Measurements from ENCODE around the gene OMP.
A peak's percentile ranks its signal among the peaks of the same experiment; 100 is the strongest.

The OMP gene

DNA sequence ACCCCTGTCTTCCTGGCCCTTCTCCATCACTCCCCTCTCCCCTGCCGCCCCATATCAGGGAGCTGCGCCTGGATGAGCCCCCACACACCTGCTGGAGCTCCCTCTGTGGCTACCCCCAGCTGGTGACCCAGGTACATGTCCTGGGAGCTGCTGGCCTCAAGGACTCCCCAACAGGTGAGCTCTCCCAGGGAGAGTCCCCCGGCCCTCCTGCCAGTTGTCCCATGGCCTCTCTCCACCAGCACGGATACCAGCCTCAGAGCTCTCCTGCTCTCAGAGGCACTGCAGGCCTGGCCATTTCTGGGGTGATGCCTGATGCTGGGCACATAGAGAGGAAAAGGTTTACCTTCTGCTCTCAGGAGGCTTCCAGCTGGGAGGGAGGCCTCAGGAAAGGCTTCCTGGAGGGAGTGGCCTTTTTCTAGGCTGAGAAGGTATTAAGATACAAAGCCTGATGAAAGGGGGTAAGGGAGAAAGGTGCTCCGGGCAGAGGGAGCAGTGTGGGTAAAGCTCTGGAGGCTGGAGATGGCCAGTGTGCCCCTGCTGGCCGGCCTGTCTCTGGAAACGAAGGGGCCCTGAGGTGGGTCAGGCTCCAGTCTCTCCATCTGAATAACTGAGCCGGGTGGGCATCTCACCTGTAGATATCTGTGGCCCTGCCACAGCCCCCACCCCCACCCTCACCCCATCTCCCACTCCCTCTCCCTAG, 19.4 kb downstream of the OMP start:
- Mint-ChIP-seq H3K27me3 (peaks cover 4 to 10% of the 10 kb centered on the region in 2 donors), H3K4me3 (no peak overlapping the region), H3K27ac (no peak overlapping the region), H3K36me3 (ENCODE audit: insufficient read depth) (no peaks in the 10 kb centered on the region), H3K9me3 (no peaks in the 10 kb centered on the region), H3K4me1 (ENCODE audit: low read depth in 2 of 2) (peaks cover 3 to 10% of the 10 kb centered on the region in 2 donors)
- ATAC-seq (replicated peaks), result no peak
- DNase-seq, result no peak

DNA sequence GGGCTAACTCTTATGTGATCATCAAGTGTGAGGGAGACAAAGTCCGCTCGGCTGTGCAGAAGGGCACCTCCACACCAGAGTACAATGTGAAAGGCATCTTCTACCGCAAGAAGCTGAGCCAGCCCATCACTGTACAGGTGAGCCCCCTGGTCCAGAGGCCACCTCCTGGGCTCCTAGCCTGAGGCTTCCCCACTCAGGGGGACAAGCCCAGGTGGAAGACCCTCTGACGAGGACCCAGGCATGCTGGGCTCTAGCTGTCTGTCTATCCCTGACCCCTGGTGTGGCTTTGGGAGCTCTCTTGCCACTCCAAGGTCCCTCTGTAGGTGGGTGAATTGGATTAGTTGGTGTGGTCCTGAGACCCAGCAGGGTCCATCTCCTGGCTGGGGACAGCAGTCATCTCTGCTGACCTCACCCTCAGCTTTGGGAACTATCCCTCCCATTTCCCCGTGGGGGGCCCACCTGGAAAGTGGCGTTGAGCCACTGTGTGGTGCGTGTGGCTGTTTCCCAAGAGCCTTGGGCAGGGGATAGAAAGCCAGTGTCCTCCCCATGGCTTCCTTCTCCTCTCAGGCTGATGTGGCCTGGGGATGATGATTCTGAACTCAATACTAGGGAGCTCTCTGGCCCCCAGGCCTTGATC, 20.1 kb downstream of the OMP start:
- Mint-ChIP-seq H3K4me3 (no peak overlapping the region), H3K9me3 (no peaks in the 10 kb centered on the region), H3K36me3 (ENCODE audit: insufficient read depth) (no peaks in the 10 kb centered on the region), H3K27ac (no peak overlapping the region), H3K27me3 (peaks cover 4 to 16% of the 10 kb centered on the region in 2 donors), H3K4me1 (ENCODE audit: low read depth in 2 of 2) (peaks cover 10 to 15% of the 10 kb centered on the region in 2 donors)
- no peak for ATAC-seq (replicated peaks)
- no peak for DNase-seq

DNA sequence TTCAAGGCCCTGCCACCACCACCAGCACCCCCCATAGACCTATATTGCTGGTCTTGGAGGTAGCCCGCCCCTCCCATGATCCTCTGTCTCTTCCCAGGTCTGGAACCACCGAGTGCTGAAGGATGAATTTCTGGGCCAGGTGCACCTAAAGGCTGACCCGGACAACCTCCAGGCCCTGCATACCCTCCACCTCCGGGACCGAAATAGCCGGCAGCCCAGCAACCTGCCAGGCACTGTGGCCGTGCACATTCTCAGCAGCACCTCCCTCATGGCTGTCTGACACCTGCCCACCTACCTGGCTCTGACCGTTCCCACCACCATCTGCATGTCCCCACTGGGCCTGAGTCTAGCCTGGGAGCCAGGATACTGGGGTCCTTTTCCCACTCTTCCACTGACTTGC, 21.0 kb downstream of the OMP start:
- Mint-ChIP-seq H3K4me3 (no peak overlapping the region), H3K27me3 (peaks cover 4 to 21% of the 10 kb centered on the region in 2 donors), H3K36me3 (ENCODE audit: insufficient read depth) (no peaks in the 10 kb centered on the region), H3K27ac (no peak overlapping the region), H3K4me1 (ENCODE audit: low read depth in 2 of 2) (peaks cover 10 to 19% of the 10 kb centered on the region in 2 donors), H3K9me3 (no peaks in the 10 kb centered on the region)
- DNase-seq (no peak), ATAC-seq (replicated peaks) (no peak)

DNA sequence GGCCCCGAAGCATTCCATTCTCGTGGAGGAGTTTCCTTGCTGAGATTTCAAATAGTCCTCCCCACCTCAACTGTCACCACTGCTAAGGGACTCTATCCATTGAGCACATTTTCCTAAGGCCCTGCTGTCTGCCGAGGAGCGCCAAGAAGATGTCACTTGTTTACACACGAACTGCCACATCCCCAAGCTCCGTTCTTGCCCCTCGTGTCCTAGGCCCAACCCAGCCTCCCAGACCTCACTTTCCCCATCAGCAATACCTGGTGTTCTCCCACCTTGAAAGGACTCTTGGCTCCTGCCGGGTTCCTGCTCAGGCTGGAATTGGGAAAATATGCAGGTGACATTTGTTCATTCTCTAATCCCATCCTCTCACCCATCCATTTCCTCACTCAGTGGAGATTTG, 21.4 kb downstream of the OMP start:
- no peaks in the 10 kb centered on the region for H3K36me3 Mint-ChIP-seq (ENCODE audit: insufficient read depth)
- DNase-seq, result no peak
- ATAC-seq (replicated peaks), result no peak
- no peak overlapping the region for H3K27ac Mint-ChIP-seq
- H3K4me1 Mint-ChIP-seq (ENCODE audit: low read depth in 2 of 2), result peaks cover 10 to 19% of the 10 kb centered on the region in 2 donors
- H3K4me3 Mint-ChIP-seq, result no peak overlapping the region
- no peaks in the 10 kb centered on the region for H3K9me3 Mint-ChIP-seq
- H3K27me3 Mint-ChIP-seq, result peaks cover 4 to 21% of the 10 kb centered on the region in 2 donors

DNA sequence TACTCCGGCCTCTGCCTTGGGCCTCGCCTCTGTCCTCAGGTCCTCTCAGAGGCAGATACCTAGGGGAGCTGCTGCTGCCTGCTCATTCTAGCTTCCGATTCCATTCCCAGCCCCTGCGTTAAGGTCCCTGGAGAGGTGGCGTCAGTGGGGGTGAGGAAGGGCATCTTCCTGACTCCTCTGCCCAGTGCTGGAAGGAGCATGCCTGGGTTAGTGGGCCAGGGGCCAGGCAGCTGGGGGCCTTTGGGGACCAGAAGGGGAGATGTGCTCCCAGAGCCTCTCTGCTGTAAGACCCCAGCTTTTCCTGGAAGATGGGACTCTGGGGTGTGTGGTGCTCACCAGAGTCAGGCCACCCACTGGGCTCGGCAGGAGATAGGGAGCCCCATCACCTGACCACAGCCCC, 21.8 kb downstream of the OMP start:
- Mint-ChIP-seq H3K9me3 (no peaks in the 10 kb centered on the region), H3K36me3 (ENCODE audit: insufficient read depth) (no peaks in the 10 kb centered on the region), H3K4me1 (ENCODE audit: low read depth in 2 of 2) (peaks cover 10 to 19% of the 10 kb centered on the region in 2 donors), H3K27ac (no peak overlapping the region), H3K27me3 (peaks cover 4 to 21% of the 10 kb centered on the region in 2 donors), H3K4me3 (no peak overlapping the region)
- ATAC-seq (replicated peaks), result no peak
- no peak for DNase-seq

DNA sequence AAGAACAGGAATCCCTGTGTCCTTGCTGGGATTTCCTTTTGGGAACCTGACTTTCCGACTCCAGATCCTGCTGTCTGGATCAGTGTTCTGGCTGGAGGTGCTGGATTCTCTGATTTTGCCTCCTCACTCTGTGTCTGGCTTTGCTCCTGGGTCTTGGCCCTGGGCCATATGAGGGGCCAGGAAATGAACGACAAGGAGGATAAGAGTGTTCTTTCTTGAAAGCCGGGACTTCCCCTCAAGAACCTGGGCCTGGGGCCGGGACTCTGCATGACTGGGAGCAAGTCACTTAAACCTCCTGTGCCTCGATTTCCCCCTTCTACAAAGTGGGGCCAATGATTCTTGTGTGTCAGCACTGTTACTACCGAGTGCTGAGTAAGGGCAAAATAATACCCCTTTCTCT, 22.6 kb downstream of the OMP start:
- H3K27ac Mint-ChIP-seq, result no peak overlapping the region
- DNase-seq (no peak), ATAC-seq (replicated peaks) (no peak)
- peaks cover 10 to 19% of the 10 kb centered on the region in 2 donors for H3K4me1 Mint-ChIP-seq (ENCODE audit: low read depth in 2 of 2)
- H3K4me3 Mint-ChIP-seq, result no peak overlapping the region
- H3K9me3 Mint-ChIP-seq, result no peaks in the 10 kb centered on the region
- no peaks in the 10 kb centered on the region for H3K36me3 Mint-ChIP-seq (ENCODE audit: insufficient read depth)
- H3K27me3 Mint-ChIP-seq, result peaks cover 4 to 21% of the 10 kb centered on the region in 2 donors

DNA sequence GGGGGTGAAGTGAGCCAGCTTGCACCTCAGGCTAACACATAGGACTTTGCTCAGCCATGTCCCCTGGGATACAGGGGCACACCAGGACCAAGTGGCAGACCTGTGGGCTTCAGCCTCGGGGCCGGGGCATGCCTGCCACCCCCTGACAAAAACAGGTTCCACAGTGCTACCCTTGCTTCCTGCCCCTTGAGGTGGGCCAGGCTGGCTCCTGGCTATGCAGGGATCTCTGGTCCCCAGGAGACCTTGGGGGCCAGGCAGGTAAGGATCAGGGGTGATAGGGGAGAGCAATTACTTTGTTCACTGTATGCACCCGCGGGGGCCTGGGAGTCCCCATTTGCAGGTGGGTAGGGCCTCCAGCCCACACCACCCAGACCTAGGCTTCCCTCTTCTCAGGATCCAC, 23.1 kb downstream of the OMP start:
- no peaks in the 10 kb centered on the region for H3K36me3 Mint-ChIP-seq (ENCODE audit: insufficient read depth)
- peaks cover 10 to 19% of the 10 kb centered on the region in 2 donors for H3K4me1 Mint-ChIP-seq (ENCODE audit: low read depth in 2 of 2)
- H3K9me3 Mint-ChIP-seq, result no peaks in the 10 kb centered on the region
- peaks cover 4 to 21% of the 10 kb centered on the region in 2 donors for H3K27me3 Mint-ChIP-seq
- no peak for ATAC-seq (replicated peaks)
- DNase-seq, result no peak
- peak overlapping the region in 1 of 2 donors; percentile 46 for H3K4me3 Mint-ChIP-seq
- H3K27ac Mint-ChIP-seq, result no peak overlapping the region

DNA sequence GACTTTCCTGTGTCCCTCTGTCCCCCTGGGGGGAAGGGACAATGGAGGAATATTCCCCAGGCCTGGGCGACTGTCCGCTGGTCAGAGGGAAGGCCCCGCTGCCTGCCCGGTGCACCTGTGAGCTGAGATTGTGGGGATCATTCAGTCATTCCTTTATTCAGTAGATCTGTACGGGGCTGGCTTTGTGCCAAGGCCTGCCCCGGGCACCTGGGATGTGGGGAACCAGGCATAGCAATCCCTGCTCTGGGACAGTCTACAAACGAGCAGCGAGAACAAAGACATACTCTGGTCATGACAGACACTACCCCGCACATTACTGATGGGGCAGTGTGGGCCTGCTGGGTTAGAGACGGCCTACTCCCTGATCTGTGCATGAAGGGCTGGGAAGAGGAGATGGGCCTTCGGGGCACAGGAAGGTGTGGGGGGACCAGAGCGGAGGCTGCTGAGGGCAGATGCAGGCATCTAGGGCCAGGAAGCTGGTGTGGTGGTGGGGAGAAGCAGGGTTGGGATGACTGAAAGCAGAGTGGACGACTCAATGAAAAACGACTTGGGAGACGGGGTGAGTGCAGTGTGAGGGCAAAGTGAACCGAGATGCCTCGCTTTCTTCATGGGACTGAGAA, 23.6 kb downstream of the OMP start:
- Mint-ChIP-seq H3K27ac (no peak overlapping the region), H3K4me3 (peak overlapping the region; percentile 46 to 73), H3K36me3 (ENCODE audit: insufficient read depth) (no peaks in the 10 kb centered on the region), H3K4me1 (ENCODE audit: low read depth in 2 of 2) (peaks cover 10 to 13% of the 10 kb centered on the region in 2 donors), H3K27me3 (peaks cover 4 to 21% of the 10 kb centered on the region in 2 donors), H3K9me3 (no peaks in the 10 kb centered on the region)
- no peak for DNase-seq
- ATAC-seq (replicated peaks), result no peak

DNA sequence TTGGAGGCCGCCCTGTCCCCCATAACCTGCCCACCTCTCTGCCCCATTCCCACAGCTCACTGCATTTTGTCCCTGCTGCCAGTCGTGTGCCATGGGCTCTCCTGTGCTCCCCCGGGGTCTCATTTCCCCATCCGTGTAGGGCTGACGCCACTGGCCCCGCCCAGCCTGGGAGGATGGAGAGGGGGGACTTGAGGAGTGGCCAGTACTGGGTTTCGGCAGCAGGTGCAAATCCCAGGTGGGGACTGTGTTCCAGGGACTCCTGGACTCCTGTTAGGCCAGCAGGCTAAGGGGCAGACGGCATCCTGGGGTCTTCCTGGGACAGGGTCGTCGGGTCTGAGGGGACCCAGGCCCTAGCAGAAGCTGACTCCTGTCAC, 24.2 kb downstream of the OMP start:
- no peaks in the 10 kb centered on the region for H3K9me3 Mint-ChIP-seq
- H3K4me3 Mint-ChIP-seq, result peak overlapping the region; percentile 46 to 73
- no peak for DNase-seq
- peaks cover 4 to 21% of the 10 kb centered on the region in 2 donors for H3K27me3 Mint-ChIP-seq
- ATAC-seq (replicated peaks), result no peak
- H3K27ac Mint-ChIP-seq, result peak overlapping the region in 1 of 2 donors; percentile 83
- no peaks in the 10 kb centered on the region for H3K36me3 Mint-ChIP-seq (ENCODE audit: insufficient read depth)
- peaks cover 10 to 13% of the 10 kb centered on the region in 2 donors for H3K4me1 Mint-ChIP-seq (ENCODE audit: low read depth in 2 of 2)

DNA sequence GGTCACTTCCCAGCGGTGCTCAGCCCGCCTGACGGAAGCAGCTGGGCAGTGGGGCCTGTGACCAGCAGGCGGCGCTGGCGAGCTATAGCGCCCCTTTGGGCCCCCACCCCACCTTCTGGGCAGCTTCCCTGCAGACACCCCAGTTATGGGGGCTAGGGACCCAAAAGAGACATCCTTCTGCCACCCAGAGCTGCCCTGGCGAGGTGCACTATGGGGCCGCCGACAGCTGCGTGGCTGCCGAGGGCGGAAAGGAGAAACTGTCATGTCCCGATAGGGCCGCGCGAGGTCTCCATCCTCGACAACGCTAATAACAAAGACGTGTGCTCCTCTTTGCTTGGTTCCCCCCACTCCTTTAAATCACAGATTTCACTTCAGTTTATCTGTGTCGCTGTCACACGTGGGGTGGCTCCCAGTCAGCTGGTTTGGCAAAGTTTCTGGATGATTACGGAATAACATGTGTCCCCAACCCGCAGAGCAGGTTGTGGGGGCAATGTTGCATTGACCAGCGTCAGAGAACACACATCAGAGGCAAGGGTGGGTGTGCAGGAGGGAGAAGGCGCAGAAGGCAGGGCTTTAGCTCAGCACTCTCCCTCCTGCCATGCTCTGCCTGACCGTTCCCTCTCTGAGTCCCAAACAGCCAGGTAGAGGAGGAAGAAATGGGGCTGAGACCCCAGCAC, 24.7 kb downstream of the OMP start:
- peaks cover 4 to 21% of the 10 kb centered on the region in 2 donors for H3K27me3 Mint-ChIP-seq

DNA sequence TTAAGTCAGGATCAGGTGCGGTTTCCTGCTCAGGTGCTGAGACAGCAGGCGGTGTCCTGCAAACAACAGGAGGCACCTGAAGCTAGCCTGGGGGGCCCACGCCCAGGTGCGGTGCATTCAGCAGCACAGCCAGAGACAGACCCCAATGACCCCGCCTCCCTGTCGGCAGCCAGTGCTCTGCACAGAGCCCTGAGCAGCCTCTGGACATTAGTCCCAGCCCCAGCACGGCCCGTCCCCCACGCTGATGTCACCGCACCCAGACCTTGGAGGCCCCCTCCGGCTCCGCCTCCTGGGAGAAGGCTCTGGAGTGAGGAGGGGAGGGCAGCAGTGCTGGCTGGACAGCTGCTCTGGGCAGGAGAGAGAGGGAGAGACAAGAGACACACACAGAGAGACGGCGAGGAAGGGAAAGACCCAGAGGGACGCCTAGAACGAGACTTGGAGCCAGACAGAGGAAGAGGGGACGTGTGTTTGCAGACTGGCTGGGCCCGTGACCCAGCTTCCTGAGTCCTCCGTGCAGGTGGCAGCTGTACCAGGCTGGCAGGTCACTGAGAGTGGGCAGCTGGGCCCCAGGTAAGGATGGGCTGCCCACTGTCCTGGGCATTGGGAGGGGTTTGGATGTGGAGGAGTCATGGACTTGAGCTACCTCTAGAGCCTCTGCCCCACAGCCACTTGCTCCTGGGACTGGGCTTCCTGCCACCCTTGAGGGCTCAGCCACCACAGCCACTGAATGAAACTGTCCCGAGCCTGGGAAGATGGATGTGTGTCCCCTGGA, 25.5 kb downstream of the OMP start, which contains the start of gene MYO7A:
TSS of gene MYO7A (plus strand) at position 327 of the 772 bp plus-strand sequence. CDS start 2,389 bp downstream, outside the sequence.
- Mint-ChIP-seq H3K27me3 (peaks cover 4 to 21% of the 10 kb centered on the region in 2 donors), H3K27ac (peak within 1 kb of the TSS in 1 of 2 donors; percentile 83), H3K4me1 (ENCODE audit: low read depth in 2 of 2) (peaks cover 10 to 13% of the 10 kb centered on the region in 2 donors), H3K4me3 (peak within 1 kb of the TSS; percentile 46 to 73), H3K9me3 (no peaks in the 10 kb centered on the region), H3K36me3 (ENCODE audit: insufficient read depth) (no peaks in the 10 kb centered on the region)
- no peak for DNase-seq
- no peak for ATAC-seq (replicated peaks)

More for the DNA sequence above, 24.7 kb downstream of the OMP start:
- H3K36me3 Mint-ChIP-seq (ENCODE audit: insufficient read depth), result no peaks in the 10 kb centered on the region
- no peaks in the 10 kb centered on the region for H3K9me3 Mint-ChIP-seq
- peak overlapping the region in 1 of 2 donors; percentile 83 for H3K27ac Mint-ChIP-seq
- peak; percentile 83 for ATAC-seq (replicated peaks)
- peak overlapping the region; percentile 46 to 73 for H3K4me3 Mint-ChIP-seq
- peaks cover 10 to 13% of the 10 kb centered on the region in 2 donors for H3K4me1 Mint-ChIP-seq (ENCODE audit: low read depth in 2 of 2)
- peak; percentile 53 to 64 (median 58) for DNase-seq

DNA sequence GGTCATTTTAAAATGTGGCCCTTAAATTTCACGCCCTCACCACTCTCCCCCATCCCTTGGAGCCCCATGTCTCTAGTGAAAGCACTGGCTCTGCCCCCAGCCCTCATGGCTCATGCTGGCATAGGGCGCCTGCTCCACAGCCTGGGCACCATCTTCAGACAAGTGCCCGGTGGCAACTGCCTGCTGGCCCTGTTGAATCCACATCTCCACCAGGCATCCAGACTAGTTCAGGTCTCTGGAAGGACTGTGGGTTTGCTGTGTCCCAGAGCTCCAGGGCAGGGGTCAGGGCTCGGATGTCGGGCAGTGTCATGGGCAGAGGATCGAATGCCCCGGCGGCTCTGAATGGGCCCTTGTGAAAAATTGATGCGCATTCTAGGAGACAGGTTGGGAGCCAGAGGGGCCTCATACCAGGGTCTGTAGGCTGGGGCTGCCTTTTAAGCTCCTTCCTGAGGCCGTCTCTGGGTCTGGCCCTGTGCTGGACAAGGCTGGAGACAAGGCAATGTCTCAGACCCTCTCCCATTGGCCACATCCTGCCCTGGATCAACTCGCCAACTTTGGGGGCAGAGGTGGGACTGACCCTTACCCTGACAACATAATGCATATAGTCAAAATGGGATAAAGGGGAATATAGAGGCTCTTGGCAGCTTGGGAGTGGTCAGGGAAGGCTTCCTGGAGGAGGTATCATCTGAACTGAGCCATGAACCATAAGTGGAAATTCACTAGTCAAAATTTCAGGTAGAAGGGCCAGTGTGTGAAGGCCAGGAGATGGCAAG, 26.6 kb downstream of the OMP start:
- peaks cover 10 to 13% of the 10 kb centered on the region in 2 donors for H3K4me1 Mint-ChIP-seq (ENCODE audit: low read depth in 2 of 2)
- ATAC-seq (replicated peaks), result no peak
- no peak overlapping the region for H3K4me3 Mint-ChIP-seq
- H3K27ac Mint-ChIP-seq, result no peak overlapping the region
- H3K9me3 Mint-ChIP-seq, result no peaks in the 10 kb centered on the region
- H3K27me3 Mint-ChIP-seq, result peaks cover 4 to 21% of the 10 kb centered on the region in 2 donors
- DNase-seq, result no peak
- H3K36me3 Mint-ChIP-seq (ENCODE audit: insufficient read depth), result no peaks in the 10 kb centered on the region

Data from effector memory CD8-positive, alpha-beta T cell (primary cell).